C4-2B (cell line): ENCODE data around the gene CPNE8.

Source experiments
- ZFX ChIP-seq: fragments of 450-650 bp; IDR thresholded peaks from 2 replicates; pipeline ENCODE4 v1.6.1; 2017
- TF ChIP-seq, protein P1 (sequence below): fragments of 450-650 bp; conservative IDR thresholded peaks from 2 replicates; pipeline ENCODE4 v1.5.1; 2017; ENCODE audit warnings: mild to moderate bottlenecking

DNA sequence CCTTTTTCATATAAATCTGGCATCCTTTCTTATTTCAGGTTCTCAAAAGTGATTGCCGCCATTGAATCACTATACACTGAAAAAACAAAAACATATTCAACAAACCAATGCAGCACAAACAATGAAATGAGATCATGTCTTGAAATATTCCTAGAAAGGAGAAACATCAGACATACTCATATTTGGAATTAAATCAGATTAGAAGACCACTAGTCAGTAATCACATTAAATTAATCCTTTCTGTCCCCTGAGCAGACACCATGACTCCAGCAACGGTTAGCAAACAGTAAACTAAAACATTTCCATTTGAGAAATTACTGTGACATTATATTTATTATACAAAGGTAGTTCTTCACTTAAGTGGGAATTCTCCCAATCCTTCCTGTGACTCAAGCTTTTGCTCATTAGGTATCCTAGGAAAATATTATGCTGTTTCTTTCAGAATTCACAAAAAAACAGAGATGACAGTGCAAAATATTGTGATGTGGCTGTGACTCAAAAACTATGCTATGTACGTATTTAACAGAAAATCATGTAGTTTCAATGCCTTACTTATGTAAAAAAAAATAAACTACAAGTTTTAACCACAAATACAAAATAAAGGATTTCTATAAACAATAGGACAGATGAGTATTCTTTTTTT is 29.7 kb downstream of the CPNE8 start:
- TF ChIP-seq, protein P1, sequence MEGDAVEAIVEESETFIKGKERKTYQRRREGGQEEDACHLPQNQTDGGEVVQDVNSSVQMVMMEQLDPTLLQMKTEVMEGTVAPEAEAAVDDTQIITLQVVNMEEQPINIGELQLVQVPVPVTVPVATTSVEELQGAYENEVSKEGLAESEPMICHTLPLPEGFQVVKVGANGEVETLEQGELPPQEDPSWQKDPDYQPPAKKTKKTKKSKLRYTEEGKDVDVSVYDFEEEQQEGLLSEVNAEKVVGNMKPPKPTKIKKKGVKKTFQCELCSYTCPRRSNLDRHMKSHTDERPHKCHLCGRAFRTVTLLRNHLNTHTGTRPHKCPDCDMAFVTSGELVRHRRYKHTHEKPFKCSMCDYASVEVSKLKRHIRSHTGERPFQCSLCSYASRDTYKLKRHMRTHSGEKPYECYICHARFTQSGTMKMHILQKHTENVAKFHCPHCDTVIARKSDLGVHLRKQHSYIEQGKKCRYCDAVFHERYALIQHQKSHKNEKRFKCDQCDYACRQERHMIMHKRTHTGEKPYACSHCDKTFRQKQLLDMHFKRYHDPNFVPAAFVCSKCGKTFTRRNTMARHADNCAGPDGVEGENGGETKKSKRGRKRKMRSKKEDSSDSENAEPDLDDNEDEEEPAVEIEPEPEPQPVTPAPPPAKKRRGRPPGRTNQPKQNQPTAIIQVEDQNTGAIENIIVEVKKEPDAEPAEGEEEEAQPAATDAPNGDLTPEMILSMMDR: no peak
- TF ChIP-seq ZFX: no peak
